Inflammatory macrophage (primary cell): ENCODE data around the gene ALPL.

Experiments
- DNase-seq, 2 donors: peaks; one replicate each; pipeline ENCODE4 v3.0.0-alpha.2; 2020 to 2022

Gene ALPL

DNA sequence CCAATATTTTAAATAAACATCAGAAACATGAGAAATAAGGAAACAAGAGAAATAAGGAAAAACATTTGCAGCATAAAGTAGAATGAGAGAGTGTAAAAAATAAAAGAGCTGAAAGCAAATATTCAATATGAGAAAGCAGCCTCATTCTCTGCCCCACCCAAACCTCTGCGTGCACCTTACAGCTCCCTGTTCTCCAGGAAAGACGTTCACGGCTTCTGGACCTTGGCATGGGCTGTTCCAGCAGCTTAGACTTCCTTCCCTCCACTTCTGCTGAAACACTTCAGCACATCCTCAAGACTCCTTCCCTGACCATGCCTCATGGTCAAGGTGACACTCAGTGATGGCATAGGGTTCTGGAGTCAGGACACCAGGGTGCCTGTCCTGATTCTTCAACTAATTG, 23.3 kb downstream of the ALPL start:
- DNase-seq, result no peak

DNA sequence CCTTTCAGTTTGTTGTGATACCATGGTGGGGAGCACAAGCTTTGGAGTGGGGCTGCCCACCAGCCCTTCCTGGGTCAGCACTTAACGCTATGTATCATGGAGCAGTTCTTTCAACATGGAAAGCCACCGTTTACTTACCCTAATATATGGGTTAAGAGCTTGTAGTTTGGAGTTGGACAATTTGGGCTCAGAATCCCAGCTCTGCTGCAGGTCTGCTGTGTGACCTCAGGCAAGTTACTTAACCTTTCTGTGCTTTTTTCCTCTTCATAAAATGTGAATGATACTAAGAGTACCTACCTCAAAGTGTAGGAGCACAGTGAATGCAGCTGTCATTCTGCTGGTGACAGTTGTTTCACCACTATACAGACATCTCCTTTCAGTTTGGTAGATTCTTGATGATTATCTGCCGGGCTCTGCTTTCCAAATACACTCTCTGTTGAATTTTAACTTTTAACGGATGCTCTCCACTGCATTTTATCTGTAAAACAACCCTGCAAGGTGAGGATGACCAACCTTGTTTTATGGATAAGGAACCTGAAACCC, 23.8 kb downstream of the ALPL start:
- no peak for DNase-seq

GRCh38 chr1:21534146-21534545, 24.9 kb downstream of the ALPL start:
- no peak for DNase-seq

DNA sequence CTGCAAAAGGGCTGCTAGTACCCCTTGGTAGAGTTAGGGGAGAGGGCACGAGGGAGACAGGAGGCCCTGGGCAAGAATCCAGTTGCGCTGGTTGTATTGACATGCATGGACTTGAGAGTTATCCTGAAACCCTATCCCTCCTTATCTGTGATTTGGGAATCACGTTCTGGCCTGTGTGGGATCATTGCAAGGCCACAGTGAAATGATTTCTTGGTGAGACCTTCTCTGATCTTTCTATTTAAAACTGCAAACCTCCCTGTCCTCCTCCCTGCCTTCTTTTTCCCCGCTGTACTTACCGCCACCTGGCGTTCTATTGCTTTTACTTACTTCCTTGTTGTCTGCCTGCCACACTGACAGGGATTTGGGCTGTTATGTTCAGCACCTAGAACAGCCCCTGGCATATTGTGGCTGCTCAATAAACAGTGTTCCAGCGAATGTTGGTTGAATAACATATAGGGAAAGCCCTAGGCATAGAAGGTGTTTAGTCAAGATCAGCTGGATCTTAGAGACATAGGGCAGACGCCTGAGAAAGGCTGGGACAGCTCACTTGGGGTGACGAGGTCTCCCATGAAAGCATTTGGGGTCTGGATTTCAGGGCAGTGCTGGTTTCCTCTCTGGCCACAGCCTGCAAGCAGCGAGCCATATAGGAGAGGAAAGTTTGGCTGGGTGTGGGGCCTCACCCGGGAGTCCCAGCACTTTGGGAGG, 25.6 kb downstream of the ALPL start:
- peak; percentile 38 to 50 for DNase-seq

GRCh38 chr1:21536218-21536617, 27.0 kb downstream of the ALPL start:
- no peak for DNase-seq

DNA sequence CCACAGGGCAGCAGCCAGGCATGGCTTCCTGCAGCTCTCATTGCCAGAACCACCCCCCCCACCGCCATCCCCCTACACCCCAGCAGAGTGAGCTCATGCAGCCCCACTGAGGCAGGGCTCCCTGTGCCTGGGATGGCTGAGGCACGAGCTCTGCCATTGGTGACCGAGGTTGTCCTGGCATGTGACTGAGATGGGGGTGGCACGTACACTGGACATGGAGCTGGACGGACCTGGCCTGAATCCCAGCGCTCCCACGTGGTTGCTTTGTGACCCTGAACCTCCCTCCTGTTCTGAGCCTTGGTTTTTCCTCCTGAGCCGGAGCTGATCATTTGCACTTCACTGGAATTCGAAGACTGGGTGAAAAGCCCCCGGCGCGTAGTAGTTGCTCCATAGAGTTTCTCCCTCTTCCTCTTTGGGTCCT, 28.3 kb downstream of the ALPL start:
- DNase-seq, result no peak

DNA sequence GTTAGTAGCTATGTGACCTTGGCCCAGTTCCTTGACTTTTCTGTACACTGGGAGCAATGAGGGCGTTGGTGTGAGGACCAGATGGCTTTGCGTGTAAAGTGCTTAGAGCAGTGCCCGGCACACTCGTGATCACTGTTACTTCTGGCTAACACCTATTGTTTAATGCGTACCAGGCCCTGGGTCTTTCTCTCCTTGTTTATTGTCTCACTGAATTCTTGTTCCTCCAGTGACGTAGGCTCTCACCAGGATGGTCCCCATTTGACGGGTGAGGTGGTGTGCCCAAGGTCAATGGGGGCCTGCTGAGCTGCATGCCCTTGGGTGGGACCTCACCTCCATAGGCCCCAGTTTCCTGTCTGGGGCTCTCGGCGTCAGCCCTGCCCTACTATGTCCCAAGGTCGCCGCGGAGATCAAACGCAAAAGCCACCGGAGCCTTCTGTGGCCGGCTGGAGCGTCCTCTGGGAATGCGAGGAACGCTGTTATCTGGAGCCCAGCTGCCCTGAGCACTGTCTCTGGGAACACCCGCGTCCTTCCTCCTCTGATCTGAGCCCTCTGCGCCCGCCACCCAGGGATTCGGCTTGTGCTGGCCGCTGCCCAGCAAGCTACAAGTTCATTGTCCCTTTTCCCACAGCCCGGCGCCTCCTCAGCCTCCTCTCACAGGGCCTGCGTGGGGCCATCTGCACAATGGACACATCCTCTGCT, 28.9 kb downstream of the ALPL start:
- no peak for DNase-seq

DNA sequence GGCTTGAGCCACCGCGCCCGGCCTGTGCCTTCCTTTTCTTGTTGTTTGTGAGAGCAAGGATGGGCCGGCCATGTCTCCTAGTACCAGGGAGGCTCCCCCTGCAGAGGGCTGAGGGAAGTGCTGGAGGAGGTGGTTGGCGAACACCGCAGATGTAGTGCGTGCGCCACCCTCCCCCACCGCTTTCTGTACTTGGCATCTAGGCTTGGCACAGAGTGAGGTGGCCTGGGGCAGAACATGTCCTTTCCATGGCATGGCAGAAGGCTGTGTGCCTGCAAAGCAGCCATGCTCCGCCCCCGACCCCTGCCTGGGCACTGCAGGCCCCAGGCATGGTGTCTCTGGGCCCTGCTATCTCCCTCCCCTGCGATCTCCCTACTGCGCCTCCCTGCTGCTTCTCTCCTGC, 30.7 kb downstream of the ALPL start:
- DNase-seq, result no peak

DNA sequence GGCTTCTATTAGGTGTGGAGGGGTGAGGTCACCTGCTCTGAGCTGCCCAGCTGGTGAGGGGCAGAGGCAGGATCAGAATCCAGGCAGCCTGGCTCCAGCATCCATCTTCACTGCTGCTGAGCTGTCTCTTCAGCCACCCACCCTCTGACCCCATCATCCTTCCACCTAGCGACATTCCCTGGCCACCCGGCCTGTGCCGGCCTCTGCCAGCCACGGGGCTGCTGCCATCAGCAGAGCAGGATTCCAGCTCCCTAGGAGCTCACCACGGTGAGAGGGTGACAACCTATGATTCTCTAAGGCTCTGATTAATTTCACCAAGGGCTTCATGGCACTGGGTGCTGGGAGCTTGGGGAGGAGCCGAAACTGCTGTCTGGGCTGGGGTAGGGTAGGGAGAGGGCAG, 32.1 kb downstream of the ALPL start:
- no peak for DNase-seq

- DNase-seq, result no peak
These were observed 32.6 kb downstream of the ALPL start for GRCh38 chr1:21541835-21542234.

DNA sequence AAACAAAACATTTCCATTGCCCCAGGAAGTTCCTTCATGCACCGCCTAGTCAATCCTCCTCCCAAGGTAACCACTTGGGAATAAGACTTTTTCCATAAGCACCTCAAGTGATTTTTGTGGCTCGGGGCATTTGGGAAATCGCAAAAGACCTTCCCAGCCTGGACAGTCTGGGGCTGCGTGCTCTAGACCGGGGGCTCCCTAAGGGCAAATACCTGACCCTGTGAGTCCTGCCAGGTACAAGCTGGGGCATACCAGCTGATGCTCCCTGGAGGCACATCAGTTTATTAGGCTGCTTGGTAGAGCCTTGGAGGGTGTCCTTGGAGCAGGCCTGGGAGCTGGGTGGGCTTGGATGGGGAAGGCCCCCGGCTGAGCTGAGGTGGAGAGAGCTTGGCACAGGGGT, 34.4 kb downstream of the ALPL start:
- no peak for DNase-seq

DNA sequence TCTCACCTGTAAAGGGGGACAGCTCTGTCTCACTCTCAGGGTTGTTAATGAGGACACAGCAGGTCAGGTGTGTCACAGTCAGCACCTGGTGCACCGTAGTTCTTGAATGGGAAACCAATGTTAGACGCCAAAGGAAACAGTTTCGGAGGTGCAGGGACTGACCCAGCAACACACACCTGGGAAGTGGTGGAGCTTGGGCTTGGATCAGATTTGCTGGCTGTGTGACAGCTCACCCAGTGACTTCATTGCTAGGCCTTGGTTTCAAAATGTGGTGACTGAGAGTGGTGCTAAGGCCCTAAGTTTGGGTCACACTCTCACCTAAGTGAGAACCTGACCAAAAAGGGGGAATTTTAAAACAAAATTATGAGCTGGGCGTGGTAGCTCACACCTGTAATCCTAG, 34.9 kb downstream of the ALPL start:
- no peak for DNase-seq

GRCh38 chr1:21546122-21546825, 37.1 kb downstream of the ALPL start:
- peak; percentile 35 to 62 for DNase-seq

- DNase-seq, result no peak
These were observed 38.7 kb downstream of the ALPL start for GRCh38 chr1:21547876-21548275.

GRCh38 chr1:21550097-21550496, 40.9 kb downstream of the ALPL start:
- peak; percentile 23 to 31 for DNase-seq

GRCh38 chr1:21550866-21551475, 41.7 kb downstream of the ALPL start:
- DNase-seq, result no peak

DNA sequence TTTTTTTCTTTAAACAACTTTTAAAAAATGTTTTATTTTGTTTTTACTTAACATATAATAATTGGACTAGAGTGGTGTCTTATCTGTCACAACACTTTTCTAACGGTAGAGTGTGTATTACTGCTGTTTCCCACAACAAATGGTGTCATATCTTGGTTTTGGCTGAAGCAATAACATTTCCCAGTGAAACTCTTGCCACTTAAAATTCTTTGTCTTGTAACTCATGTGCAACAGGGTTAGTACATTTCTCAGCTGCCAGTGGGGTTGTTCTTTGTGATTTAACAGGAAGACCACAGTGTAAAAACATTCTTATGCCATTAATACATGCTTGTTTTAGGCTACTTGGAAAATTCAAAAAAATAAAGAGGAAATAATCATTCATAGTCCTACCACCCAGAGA, 43.5 kb downstream of the ALPL start:
- peak; percentile 46 to 70 for DNase-seq

- DNase-seq, result no peak
These were observed 44.1 kb downstream of the ALPL start for GRCh38 chr1:21553116-21553926.

DNA sequence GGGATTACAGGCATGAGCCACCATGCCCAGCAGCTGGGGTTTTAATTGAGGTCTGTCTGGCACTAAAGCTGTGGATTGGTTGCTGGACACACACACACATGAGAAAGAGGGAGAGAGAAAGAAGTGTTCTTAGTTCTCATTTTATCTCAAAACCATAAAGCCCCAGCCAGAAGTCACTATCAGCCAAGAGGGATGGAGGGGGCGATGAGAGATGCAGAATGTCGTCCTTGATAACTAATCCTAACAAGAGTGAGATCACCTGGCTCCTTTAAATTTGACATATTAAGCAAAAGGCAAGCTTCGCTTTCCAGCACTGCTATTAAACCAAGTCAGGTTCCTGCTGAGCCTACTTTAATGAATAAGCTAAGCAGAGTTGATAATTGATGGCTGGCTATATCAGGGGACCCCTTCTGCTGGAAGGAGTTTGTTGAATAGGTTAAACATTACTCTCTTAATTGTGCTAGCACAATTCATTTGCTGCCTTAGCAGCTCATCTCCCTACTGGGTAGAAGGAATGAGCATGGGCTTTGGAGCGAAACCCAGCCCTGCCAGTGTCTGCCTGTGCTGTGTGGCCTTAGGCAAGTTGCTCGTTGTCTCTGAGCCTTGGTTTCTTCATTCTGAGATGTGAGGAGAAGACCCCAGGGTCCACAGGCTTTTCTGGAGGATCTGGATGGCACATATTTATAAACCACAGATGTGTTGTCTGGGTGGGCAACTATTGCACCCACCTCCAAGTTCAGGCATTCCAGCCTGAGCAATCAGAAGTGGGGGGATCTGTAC, 50.8 kb downstream of the ALPL start:
- no peak for DNase-seq

- DNase-seq, result no peak
These were observed 51.9 kb downstream of the ALPL start for GRCh38 chr1:21560916-21561638.

- DNase-seq, result no peak
These were observed 53.7 kb downstream of the ALPL start for GRCh38 chr1:21562896-21563295.
